MCF 10A (cell line): Measurements from ENCODE around the gene AARS2. TPM values are rescaled to one million over a fixed set of nuclear protein-coding genes. Genes with fewer than 3 reads are reported as not detected.
A peak's percentile ranks its signal among the peaks of the same experiment; 100 is the strongest.

Source experiments
- BruUV-seq: library from RNA; stranded (reverse); fragments of 400-500 nt; replicated peaks from 2 replicates; lab custom pipeline; 2021; lab: Mats Ljungman, UMichigan
- CTCF ChIA-PET: fragments of 300-600 bp; sonication (Branson Sonifier 250); formaldehyde crosslinking; extraction: SDS; loops from one replicate; lab custom pipeline; 2021; ENCODE audit warnings: antibody characterized with exemption, inconsistent platforms; lab: Yijun Ruan, JAX
- POLR2A ChIA-PET: fragments of 300-600, 350-650 bp; sonication (Branson Sonifier 250); formaldehyde crosslinking; extraction: SDS; loops from one replicate; lab custom pipeline; 2020; ENCODE audit warnings: antibody characterized with exemption, inconsistent platforms; lab: Yijun Ruan, JAX
- DNase-seq: peaks from one replicate; pipeline ENCODE4 v3.0.0-alpha.2; 2018; ENCODE audit not compliant: unreplicated experiment
- H3K27ac Mint-ChIP-seq: one replicate; pipeline ENCODE4 v1.8.0; 2022; ENCODE audit warnings: mild to moderate bottlenecking, low read depth, mixed read lengths; ENCODE audit not compliant: unreplicated experiment
- H3K27me3 Mint-ChIP-seq: one replicate; pipeline ENCODE4 v1.8.0; 2022; ENCODE audit warnings: mixed read lengths; ENCODE audit not compliant: insufficient read depth, unreplicated experiment
- H3K36me3 Mint-ChIP-seq: one replicate; pipeline ENCODE4 v1.8.0; 2022; ENCODE audit warnings: mild to moderate bottlenecking, moderate library complexity, mixed read lengths; ENCODE audit not compliant: insufficient read depth, unreplicated experiment
- H3K4me1 Mint-ChIP-seq: one replicate; pipeline ENCODE4 v1.8.0; 2022; ENCODE audit warnings: mixed read lengths; ENCODE audit not compliant: insufficient read depth, unreplicated experiment
- H3K4me3 Mint-ChIP-seq: one replicate; pipeline ENCODE4 v1.8.0; 2022; ENCODE audit warnings: mild to moderate bottlenecking, moderate library complexity, mixed read lengths; ENCODE audit not compliant: unreplicated experiment
- H3K9me3 Mint-ChIP-seq: one replicate; pipeline ENCODE4 v1.8.0; 2022; ENCODE audit warnings: mixed read lengths; ENCODE audit not compliant: unreplicated experiment
- intact Hi-C: fragments of 100-400 bp; cut with micrococcal nuclease; formaldehyde crosslinking; loops from 2 replicates; pipeline ENCODE4 v1.14.1; 2022
- total RNA-seq: library from RNA; stranded (reverse); gene quantifications from 2 replicates; pipeline ENCODE4 v1.2.3, GENCODE V29; 2022
- TF ChIP-seq, protein P1 (sequence below): fragments of 200-600 bp; IDR thresholded peaks from one replicate; pipeline ENCODE4 v1.8.0; 2022; ENCODE audit warnings: antibody characterized with exemption, mild to moderate bottlenecking; ENCODE audit not compliant: unreplicated experiment

AARS2 gene
- total RNA-seq, 1 experiment from 2014 or later: 15.5 TPM

DNA sequence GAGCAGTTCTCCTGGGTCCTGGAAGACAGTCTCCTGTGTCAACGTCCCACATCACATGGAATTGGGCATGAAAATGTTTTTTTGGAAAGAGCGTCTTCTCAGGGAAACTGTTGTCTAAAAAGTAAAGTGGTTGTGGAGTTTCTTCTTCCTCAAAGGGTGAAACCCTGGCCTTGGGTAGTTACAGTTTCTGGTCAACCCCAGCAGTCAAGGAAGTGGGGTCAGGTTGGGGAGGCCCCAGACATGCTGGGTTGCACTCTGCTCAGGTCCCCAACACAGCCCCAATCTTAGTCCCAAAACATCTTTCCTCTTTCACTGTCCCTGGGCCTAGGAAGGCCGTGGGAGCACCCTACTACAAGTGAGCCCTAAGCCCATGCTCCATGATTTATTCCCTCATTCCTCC, 46.8 kb downstream of the AARS2 start:
- BruUV-seq: no TSS peak
- Mint-ChIP-seq H3K9me3 (no peaks in the 10 kb centered on the region), H3K4me3 (peak overlapping the region; percentile 91), H3K27me3 (peaks cover 14% of the 10 kb centered on the region), H3K27ac (no peak overlapping the region), H3K4me1 (peaks cover 23% of the 10 kb centered on the region), H3K36me3 (no peaks in the 10 kb centered on the region)
- intact Hi-C loops: loop anchor here (5.0 kb wide), 1 partner anchor 191 kb away; no protein-coding TSS in a partner anchor
- CTCF ChIA-PET: interaction anchor here (0.6 to 5.8 kb wide), 13 partner anchors 9 to 504 kb away, joined by 3 to 214 read pairs (median 4); partner anchors contain the start of gene SLC35B2
- TF ChIP-seq, protein P1, sequence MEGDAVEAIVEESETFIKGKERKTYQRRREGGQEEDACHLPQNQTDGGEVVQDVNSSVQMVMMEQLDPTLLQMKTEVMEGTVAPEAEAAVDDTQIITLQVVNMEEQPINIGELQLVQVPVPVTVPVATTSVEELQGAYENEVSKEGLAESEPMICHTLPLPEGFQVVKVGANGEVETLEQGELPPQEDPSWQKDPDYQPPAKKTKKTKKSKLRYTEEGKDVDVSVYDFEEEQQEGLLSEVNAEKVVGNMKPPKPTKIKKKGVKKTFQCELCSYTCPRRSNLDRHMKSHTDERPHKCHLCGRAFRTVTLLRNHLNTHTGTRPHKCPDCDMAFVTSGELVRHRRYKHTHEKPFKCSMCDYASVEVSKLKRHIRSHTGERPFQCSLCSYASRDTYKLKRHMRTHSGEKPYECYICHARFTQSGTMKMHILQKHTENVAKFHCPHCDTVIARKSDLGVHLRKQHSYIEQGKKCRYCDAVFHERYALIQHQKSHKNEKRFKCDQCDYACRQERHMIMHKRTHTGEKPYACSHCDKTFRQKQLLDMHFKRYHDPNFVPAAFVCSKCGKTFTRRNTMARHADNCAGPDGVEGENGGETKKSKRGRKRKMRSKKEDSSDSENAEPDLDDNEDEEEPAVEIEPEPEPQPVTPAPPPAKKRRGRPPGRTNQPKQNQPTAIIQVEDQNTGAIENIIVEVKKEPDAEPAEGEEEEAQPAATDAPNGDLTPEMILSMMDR: no peak
- no peak for DNase-seq
- POLR2A ChIA-PET: interaction anchor here (0.6 to 4.2 kb wide), 2 partner anchors 73 to 1510 kb away, joined by 6 to 17 read pairs; no protein-coding TSS in a partner anchor

DNA sequence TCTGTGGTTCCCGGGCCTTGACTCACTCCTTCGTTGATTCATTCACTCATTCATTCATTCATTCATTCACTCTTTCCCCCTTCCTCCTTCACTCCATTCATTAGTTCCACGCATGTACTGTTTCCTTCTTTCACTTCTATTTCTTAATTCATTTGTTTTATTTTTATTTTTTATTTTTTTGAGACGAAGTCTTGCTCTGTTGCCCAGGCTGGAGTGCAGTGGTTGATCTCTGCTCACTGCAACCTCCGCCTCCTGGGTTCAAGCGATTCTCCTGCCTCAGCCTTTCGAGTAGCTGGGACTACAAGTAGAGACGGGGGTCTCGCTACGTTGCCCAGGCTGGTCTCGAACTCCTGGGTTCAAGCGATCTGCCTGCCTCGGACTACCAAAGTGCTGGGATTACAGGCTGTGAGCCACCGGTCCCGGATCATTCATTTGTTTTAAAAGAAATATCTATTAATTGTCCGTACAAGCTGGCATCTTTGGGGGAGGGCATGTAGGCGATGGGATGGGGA, 47.4 kb downstream of the AARS2 start:
- BruUV-seq: no TSS peak
- Mint-ChIP-seq H3K27me3 (peaks cover 14% of the 10 kb centered on the region), H3K36me3 (no peaks in the 10 kb centered on the region), H3K4me3 (peak overlapping the region; percentile 91), H3K9me3 (no peaks in the 10 kb centered on the region), H3K4me1 (peaks cover 23% of the 10 kb centered on the region), H3K27ac (no peak overlapping the region)
- intact Hi-C loops: loop anchor here (2.0 to 5.0 kb wide), 2 partner anchors 47 to 192 kb away; partner anchors contain the start of gene AARS2
- ChIA-PET POLR2A (interaction anchor here (1.3 to 4.2 kb wide), 2 partner anchors 9 to 74 kb away, joined by 3 to 17 read pairs; no protein-coding TSS in a partner anchor), CTCF (interaction anchor here (1.2 to 5.8 kb wide), 5 partner anchors 9 to 171 kb away, joined by 4 to 214 read pairs (median 8); partner anchors contain the start of gene SLC35B2)
- DNase-seq: no peak
- TF ChIP-seq, protein P1: no peak

DNA sequence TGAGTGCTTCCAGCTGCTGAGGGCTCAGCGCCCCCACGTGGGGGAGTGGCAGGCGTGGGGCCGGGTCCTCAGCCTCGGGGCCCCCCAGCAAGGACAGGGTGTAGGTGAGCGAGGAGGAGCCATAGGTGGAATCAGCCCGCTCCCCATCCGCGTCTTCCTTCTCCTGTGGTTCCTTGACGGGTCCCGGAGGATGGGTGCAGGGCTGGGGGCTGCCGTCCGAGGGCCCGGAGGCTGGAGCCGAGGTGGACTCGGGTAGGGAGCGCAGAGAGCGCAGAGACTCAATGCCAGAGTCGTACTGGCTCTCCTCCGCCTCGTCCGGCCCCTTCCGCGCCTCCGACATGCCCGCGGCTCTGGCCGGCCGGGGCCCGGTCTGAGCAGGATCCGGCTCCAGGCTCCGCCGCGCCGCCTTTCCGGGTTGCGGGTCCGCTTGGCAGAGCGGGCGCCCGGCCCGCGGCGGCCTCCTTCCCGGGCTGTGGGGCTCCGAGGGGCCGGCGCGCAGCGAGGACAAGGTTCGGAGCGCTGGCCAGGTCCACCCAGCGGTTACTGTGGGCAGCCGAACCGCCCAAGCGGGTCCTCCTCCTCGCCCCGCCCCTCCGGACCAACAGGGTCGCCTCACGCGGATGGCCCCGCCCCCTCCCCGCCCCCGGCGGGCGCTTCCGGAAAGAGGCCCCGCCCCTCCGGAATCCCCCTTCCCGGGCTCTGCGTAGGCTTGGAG, 48.0 kb downstream of the AARS2 start, which contains the start of gene NFKBIE:
Gene NFKBIE, minus strand, starts transcription at position 545 of the 715 bp plus-strand sequence. Its CDS starts 205 bp downstream, at position 340.
- Mint-ChIP-seq H3K27ac (peak within 1 kb of the TSS; percentile 77), H3K9me3 (no peaks in the 10 kb centered on the region), H3K36me3 (no peaks in the 10 kb centered on the region), H3K4me3 (peak within 1 kb of the TSS; percentile 91), H3K4me1 (peaks cover 23% of the 10 kb centered on the region), H3K27me3 (peaks cover 9% of the 10 kb centered on the region)
- peak; percentile 92 for DNase-seq
- TF ChIP-seq, protein P1: no peak
- ChIA-PET CTCF (interaction anchor here (0.7 to 5.8 kb wide), 8 partner anchors 8 to 76 kb away, joined by 3 to 214 read pairs (median 5); partner anchors contain the start of gene SLC35B2), POLR2A (interaction anchor here (1.3 to 3.3 kb wide), 4 partner anchors 8 to 74 kb away, joined by 3 to 25 read pairs (median 7); partner anchors contain the start of gene HSP90AB1)
- TSS peak; percentile 73 for BruUV-seq
- intact Hi-C loops: loop anchor here (2.0 to 5.0 kb wide), 2 partner anchors 48 to 192 kb away; partner anchors contain the start of gene AARS2
